Lung (tissue), 12 donors: ENCODE measurements around the gene FHL2. TPM values are rescaled to one million over a fixed set of nuclear protein-coding genes. Genes with fewer than 3 reads are reported as not detected.

ENCODE experiments used
- ATAC-seq: fragments of 200-7000 bp; cut with Tn5 transposase; one replicate; pipeline ENCODE4 v1.9.1; 2020; ENCODE audit warnings: moderate number of reproducible peaks; ENCODE audit not compliant: insufficient read depth, low FRiP score
- DNase-seq, 3 donors: peaks; one replicate each; pipeline ENCODE4 v3.0.0-alpha.2; 2013 to 2017
- H3K27ac ChIP-seq, 2 donors: one replicate each; pipeline ENCODE4 v1.5.1; 2013; ENCODE audit warnings: mild to moderate bottlenecking in 2 of 2, moderate library complexity in 2 of 2, control low read depth in 1 of 2, inconsistent platforms in 1 of 2, low read depth in 1 of 2, low read length in 1 of 2
- H3K27me3 ChIP-seq, 3 donors: one replicate each; pipeline ENCODE4 v1.5.1; 2013; ENCODE audit warnings: low read length in 2 of 3; ENCODE audit not compliant: control insufficient read depth in 3 of 3, insufficient read depth in 3 of 3
- H3K36me3 ChIP-seq, 4 donors: one replicate each; pipeline ENCODE4 v1.5.1; 2013; ENCODE audit warnings: low read length in 4 of 4, mild to moderate bottlenecking in 1 of 4, moderate library complexity in 1 of 4; ENCODE audit not compliant: control insufficient read depth in 4 of 4, insufficient read depth in 4 of 4
- H3K4me1 ChIP-seq, 5 donors: one replicate each; pipeline ENCODE4 v1.5.1; 2013; ENCODE audit warnings: low read length in 5 of 5, mild to moderate bottlenecking in 2 of 5, moderate library complexity in 1 of 5; ENCODE audit not compliant: control insufficient read depth in 5 of 5, insufficient read depth in 5 of 5
- H3K4me3 ChIP-seq: one replicate; pipeline ENCODE4 v1.5.1; 2013; ENCODE audit warnings: mild to moderate bottlenecking, control low read depth, moderate library complexity
- H3K9ac ChIP-seq, 2 donors: one replicate each; pipeline ENCODE4 v1.5.1; 2013; ENCODE audit warnings: low read length in 2 of 2, control low read depth in 1 of 2; ENCODE audit not compliant: insufficient read depth in 1 of 2
- H3K9me3 ChIP-seq, 4 donors: one replicate each; pipeline ENCODE4 v1.5.1; 2013; ENCODE audit warnings: low read length in 3 of 4, mild to moderate bottlenecking in 1 of 4, moderate library complexity in 1 of 4; ENCODE audit not compliant: control insufficient read depth in 4 of 4, insufficient read depth in 3 of 4
- CTCF ChIP-seq: IDR thresholded peaks from 2 replicates; pipeline ENCODE4 v1.5.1; 2012; ENCODE audit warnings: mild to moderate bottlenecking; ENCODE audit errors: control extremely low read depth, extremely low read depth
- WGBS, 2 donors: extraction: QIAGEN DNeasy Blood & Tissue Kit; methylation state at CpG; one replicate each; pipeline ENCODE4 v1.1.7; 2013; 5-methylcytosine and 5-hydroxymethylcytosine counted together
- polyA plus RNA-seq, 2 donors: library from polyadenylated mRNA; stranded (reverse); fragments of 200-250 nt; gene quantifications; one replicate each; pipeline ENCODE4 v1.2.1, GENCODE V29; 2013
- total RNA-seq, 2 donors: library from RNA; depleted of rRNA in 1 of 2; stranded (reverse); fragments of >200 nt in 1 of 2; gene quantifications; one replicate each; pipeline ENCODE4 v1.2.1, GENCODE V29; 2014 to 2021
- donor health status: control.
- donor health status: control.
- donor health status: Bipolar disorder and iron deficiency.
- donor health status: healthy.
- donor health status: DM: yes; HTN: yes; CAD: no.

Gene FHL2
- total and polyA plus RNA-seq, 4 donors, result 6.6 to 12.8 (median 8.7) TPM

- no peak for TF ChIP-seq CTCF
- no peak overlapping the region for H3K4me3 ChIP-seq
- ATAC-seq (no peak), DNase-seq (no peak)
- H3K27me3 ChIP-seq, result peaks cover 0 to 28% (median 13%) of the 10 kb centered on the region in 3 donors
- peaks cover 0 to 14% (median 4%) of the 10 kb centered on the region in 5 donors for H3K4me1 ChIP-seq
- no peaks in the 10 kb centered on the region for H3K36me3 ChIP-seq
- no peaks in the 10 kb centered on the region for H3K9me3 ChIP-seq
- H3K27ac ChIP-seq, result peak overlapping the region in 1 of 2 donors; percentile 82
- no peak overlapping the region for H3K9ac ChIP-seq
- 92 to 95% methylated on average over 13 of the region's 13 CpGs for WGBS, 2 donors
Measured at GRCh38 chr2:105397025-105397722, 1.7 kb downstream of the FHL2 start.

- H3K36me3 ChIP-seq, result no peaks in the 10 kb centered on the region
- DNase-seq (no peak), ATAC-seq (no peak)
- WGBS, 2 donors, result 92 to 97% methylated on average over 12 of the region's 12 CpGs
- no peaks in the 10 kb centered on the region for H3K9me3 ChIP-seq
- no peak for TF ChIP-seq CTCF
- H3K4me1 ChIP-seq, result peaks cover 0 to 14% (median 4%) of the 10 kb centered on the region in 5 donors
- peak overlapping the region in 1 of 2 donors; percentile 82 for H3K27ac ChIP-seq
- no peak overlapping the region for H3K9ac ChIP-seq
- peaks cover 0 to 28% (median 13%) of the 10 kb centered on the region in 3 donors for H3K27me3 ChIP-seq
- no peak overlapping the region for H3K4me3 ChIP-seq
Measured at GRCh38 chr2:105396254-105397024, 2.4 kb downstream of the FHL2 start.

GRCh38 chr2:105395691-105396090 lies 3.2 kb downstream of the FHL2 start:
- DNase-seq, result no peak
- Histone ChIP-seq H3K9me3 (no peaks in the 10 kb centered on the region), H3K36me3 (no peaks in the 10 kb centered on the region), H3K9ac (no peak overlapping the region), H3K4me3 (no peak overlapping the region), H3K27me3 (peaks cover 0 to 28% (median 13%) of the 10 kb centered on the region in 3 donors), H3K27ac (peak overlapping the region in 1 of 2 donors; percentile 82), H3K4me1 (peaks cover 0 to 14% (median 4%) of the 10 kb centered on the region in 5 donors)
- no peak for TF ChIP-seq CTCF
- 92 to 95% methylated on average over 7 of the region's 7 CpGs for WGBS, 2 donors
- no peak for ATAC-seq
